DOHH2 (cell line): ENCODE measurements around the gene GORASP1.

Experiments used
- EZH2phosphoT487 ChIP-seq: fragments of 200-600 bp; sonication (generic); IDR thresholded peaks from 2 replicates; pipeline ENCODE4 v1.6.1; 2017; ENCODE audit warnings: borderline replicate concordance, mild to moderate bottlenecking, antibody characterized with exemption, low read length, moderate library complexity, mixed read lengths
- TF ChIP-seq, protein P1 (sequence below): fragments of 200-600 bp; sonication (generic); IDR thresholded peaks from one replicate; pipeline ENCODE4 v1.5.1; 2014; ENCODE audit warnings: antibody characterized with exemption, mild to moderate bottlenecking, low read depth, low read length; ENCODE audit not compliant: poor library complexity, severe bottlenecking

DNA sequence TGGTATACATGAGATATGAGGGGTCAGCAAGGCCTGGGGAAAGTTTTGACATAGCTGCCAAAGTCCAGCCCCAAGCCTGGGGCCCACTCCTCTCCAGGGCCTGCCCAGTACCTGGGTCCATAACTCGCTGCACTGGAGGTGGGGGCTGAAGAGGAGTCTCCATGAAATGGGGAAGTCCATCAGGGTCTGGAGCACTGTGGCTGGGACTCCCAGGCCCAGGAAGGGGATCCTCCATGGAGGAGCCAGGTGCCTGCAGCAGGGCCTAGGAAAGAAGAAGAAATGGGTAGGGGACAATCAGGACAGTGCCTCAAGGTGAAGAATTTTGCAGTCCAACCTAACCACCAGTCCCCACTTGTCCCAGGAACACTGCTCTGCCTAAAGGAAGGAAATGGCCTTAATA is 8.2 kb downstream of the GORASP1 start:
- no peak for TF ChIP-seq EZH2phosphoT487
- TF ChIP-seq, protein P1, sequence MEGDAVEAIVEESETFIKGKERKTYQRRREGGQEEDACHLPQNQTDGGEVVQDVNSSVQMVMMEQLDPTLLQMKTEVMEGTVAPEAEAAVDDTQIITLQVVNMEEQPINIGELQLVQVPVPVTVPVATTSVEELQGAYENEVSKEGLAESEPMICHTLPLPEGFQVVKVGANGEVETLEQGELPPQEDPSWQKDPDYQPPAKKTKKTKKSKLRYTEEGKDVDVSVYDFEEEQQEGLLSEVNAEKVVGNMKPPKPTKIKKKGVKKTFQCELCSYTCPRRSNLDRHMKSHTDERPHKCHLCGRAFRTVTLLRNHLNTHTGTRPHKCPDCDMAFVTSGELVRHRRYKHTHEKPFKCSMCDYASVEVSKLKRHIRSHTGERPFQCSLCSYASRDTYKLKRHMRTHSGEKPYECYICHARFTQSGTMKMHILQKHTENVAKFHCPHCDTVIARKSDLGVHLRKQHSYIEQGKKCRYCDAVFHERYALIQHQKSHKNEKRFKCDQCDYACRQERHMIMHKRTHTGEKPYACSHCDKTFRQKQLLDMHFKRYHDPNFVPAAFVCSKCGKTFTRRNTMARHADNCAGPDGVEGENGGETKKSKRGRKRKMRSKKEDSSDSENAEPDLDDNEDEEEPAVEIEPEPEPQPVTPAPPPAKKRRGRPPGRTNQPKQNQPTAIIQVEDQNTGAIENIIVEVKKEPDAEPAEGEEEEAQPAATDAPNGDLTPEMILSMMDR, result no peak
